Peyer's patch (tissue), 4 donors: ENCODE data around the gene NT5C1A.

Experiments used
- CTCF ChIP-seq, 6 experiments: fragments of 450-650 bp in 4 of 6; fragments of 200-600 bp in 2 of 6; sonication (generic) in 1 of 6; IDR thresholded peaks; one replicate each; pipeline ENCODE4 v1.5.1; 2017 to 2019; ENCODE audit warnings: antibody characterized with exemption in 6 of 6, mild to moderate bottlenecking in 3 of 6, moderate library complexity in 1 of 6
- POLR2A ChIP-seq, 2 donors: fragments of 450-650 bp; IDR thresholded peaks; one replicate each; pipeline ENCODE4 v1.5.1; 2017; ENCODE audit warnings: antibody characterized with exemption in 2 of 2, mild to moderate bottlenecking in 2 of 2, moderate library complexity in 2 of 2

DNA sequence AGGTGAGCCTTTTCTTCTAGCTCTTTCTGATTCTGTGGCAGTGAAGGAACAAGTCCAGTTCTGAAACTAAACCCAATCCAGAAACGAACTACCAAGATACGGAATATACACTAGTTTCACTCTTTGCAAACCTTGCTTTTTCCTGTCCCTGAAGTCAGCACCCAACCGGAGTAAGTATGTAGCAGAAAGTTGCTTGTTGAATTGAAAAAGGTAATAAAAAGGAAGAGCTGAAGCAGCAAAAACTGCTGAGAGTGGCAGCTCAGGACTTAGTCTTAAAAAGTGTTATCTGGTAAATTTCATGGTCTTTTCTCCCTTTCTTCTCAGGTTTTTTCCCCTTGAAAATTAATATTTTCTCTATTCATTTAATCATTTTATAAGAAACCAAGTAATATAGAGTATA lies 9.4 kb upstream of the NT5C1A start:
- TF ChIP-seq CTCF (IDR thresholded peaks at IDR 0.05): no peak
- TF ChIP-seq POLR2A (IDR thresholded peaks at IDR 0.05): no peak
